H1 (cell line): Measurements from ENCODE around the gene MAN2A1. TPM values are rescaled to one million over a fixed set of nuclear protein-coding genes. Genes with fewer than 3 reads are reported as not detected.

Experiments used
- CEBPB ChIP-seq: IDR thresholded peaks from 2 replicates; pipeline ENCODE4 v1.6.1; 2012; ENCODE audit warnings: low read depth, low read length
- EZH2 ChIP-seq: fragments of 200-600 bp; sonication (generic); IDR thresholded peaks from 2 replicates; pipeline ENCODE4 v1.7.1; 2012; ENCODE audit warnings: low read depth, mild to moderate bottlenecking, moderate library complexity, low read length, inconsistent platforms; ENCODE audit not compliant: severe bottlenecking
- HDAC6 ChIP-seq: IDR thresholded peaks from one replicate; pipeline ENCODE4 v1.7.1; 2012; ENCODE audit warnings: low read depth, mild to moderate bottlenecking, inconsistent platforms, low read length, moderate library complexity
- JUN ChIP-seq: IDR thresholded peaks from 2 replicates; pipeline ENCODE4 v1.6.1; 2011; ENCODE audit warnings: low read depth, mild to moderate bottlenecking, improper control_type of control experiment, low read length
- KDM4A ChIP-seq: IDR thresholded peaks from one replicate; pipeline ENCODE4 v1.7.1; 2012; ENCODE audit warnings: low read depth, mild to moderate bottlenecking, moderate library complexity, low read length, inconsistent platforms; ENCODE audit not compliant: severe bottlenecking
- POU5F1 ChIP-seq: IDR thresholded peaks from 2 replicates; pipeline ENCODE4 v1.6.1; 2011; ENCODE audit warnings: low read depth, mild to moderate bottlenecking, low read length, moderate library complexity
- SP1 ChIP-seq: IDR thresholded peaks from 2 replicates; pipeline ENCODE4 v1.6.1; 2011; ENCODE audit warnings: low read depth, low read length
- polyA plus RNA-seq, 7 experiments: library from polyadenylated mRNA; depleted of rRNA in 3 of 7; stranded (reverse) in 5 of 7; unstranded in 2 of 7; fragments of >200 nt in 5 of 7; fragments of 200-250 nt in 2 of 7; gene quantifications; 1 replicate in 5 of 7; 2 replicates in 1 of 7; 4 replicates in 1 of 7; pipeline versions ENCODE4 v1.2.1 to v1.2.3, GENCODE V29; 2011 to 2013; ENCODE audit warnings: missing spikeins in 2 of 7, mixed read lengths in 2 of 7
- total RNA-seq: library from RNA; stranded (reverse); fragmentation: NEBNext Ultra II Directional; extraction: Animal tissue kit (Norgen Biotek cat#: 25700); gene quantifications from 2 replicates; pipeline ENCODE4 v1.2.1, GENCODE V29; 2021
- TF ChIP-seq, protein P1 (sequence below): fragments of 300-600 bp; sonication (generic); IDR thresholded peaks from 2 replicates; pipeline ENCODE4 v1.7.1; 2012; ENCODE audit warnings: low read length, moderate library complexity, mild to moderate bottlenecking, inconsistent platforms; ENCODE audit not compliant: insufficient replicate concordance
- TF ChIP-seq, protein P2 (sequence below): IDR thresholded peaks from 2 replicates; pipeline ENCODE4 v1.6.1; 2012; ENCODE audit warnings: inconsistent platforms

MAN2A1 gene
- total and polyA plus RNA-seq, 2 of the 8 experiments (the other 6 are each of a cell fraction or from before 2014, with no cell fraction given): 29.1 to 102 TPM

DNA sequence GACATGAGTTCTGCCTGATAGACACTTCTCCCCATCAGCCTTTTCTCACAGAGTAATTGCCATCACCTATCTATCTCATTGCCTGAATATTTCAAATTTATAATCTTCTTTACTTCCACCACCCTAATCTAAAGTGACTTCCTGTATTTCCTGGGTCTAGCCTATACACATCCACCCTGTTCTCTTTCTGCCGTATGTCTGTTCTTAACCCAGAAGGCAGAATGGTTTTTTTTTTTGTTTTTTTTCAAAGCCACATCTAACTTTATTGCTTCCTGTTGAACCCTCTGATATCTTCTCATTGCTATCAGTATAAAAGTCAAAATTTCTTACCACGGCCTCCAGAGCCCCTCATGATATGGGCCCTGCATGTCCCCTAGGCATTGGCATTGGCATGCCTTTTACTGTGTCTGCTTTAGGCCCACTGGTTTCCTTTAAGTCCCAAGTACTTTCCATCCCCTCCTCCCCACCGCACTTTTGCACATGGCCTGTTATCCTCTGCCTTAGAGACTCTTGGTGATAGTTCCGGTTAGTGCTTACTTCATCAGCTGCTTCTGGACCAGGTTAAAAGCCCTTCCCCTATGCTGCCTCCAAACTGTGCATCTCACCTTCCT is 159.9 kb downstream of the MAN2A1 start (continued):
- TF ChIP-seq, protein P1, sequence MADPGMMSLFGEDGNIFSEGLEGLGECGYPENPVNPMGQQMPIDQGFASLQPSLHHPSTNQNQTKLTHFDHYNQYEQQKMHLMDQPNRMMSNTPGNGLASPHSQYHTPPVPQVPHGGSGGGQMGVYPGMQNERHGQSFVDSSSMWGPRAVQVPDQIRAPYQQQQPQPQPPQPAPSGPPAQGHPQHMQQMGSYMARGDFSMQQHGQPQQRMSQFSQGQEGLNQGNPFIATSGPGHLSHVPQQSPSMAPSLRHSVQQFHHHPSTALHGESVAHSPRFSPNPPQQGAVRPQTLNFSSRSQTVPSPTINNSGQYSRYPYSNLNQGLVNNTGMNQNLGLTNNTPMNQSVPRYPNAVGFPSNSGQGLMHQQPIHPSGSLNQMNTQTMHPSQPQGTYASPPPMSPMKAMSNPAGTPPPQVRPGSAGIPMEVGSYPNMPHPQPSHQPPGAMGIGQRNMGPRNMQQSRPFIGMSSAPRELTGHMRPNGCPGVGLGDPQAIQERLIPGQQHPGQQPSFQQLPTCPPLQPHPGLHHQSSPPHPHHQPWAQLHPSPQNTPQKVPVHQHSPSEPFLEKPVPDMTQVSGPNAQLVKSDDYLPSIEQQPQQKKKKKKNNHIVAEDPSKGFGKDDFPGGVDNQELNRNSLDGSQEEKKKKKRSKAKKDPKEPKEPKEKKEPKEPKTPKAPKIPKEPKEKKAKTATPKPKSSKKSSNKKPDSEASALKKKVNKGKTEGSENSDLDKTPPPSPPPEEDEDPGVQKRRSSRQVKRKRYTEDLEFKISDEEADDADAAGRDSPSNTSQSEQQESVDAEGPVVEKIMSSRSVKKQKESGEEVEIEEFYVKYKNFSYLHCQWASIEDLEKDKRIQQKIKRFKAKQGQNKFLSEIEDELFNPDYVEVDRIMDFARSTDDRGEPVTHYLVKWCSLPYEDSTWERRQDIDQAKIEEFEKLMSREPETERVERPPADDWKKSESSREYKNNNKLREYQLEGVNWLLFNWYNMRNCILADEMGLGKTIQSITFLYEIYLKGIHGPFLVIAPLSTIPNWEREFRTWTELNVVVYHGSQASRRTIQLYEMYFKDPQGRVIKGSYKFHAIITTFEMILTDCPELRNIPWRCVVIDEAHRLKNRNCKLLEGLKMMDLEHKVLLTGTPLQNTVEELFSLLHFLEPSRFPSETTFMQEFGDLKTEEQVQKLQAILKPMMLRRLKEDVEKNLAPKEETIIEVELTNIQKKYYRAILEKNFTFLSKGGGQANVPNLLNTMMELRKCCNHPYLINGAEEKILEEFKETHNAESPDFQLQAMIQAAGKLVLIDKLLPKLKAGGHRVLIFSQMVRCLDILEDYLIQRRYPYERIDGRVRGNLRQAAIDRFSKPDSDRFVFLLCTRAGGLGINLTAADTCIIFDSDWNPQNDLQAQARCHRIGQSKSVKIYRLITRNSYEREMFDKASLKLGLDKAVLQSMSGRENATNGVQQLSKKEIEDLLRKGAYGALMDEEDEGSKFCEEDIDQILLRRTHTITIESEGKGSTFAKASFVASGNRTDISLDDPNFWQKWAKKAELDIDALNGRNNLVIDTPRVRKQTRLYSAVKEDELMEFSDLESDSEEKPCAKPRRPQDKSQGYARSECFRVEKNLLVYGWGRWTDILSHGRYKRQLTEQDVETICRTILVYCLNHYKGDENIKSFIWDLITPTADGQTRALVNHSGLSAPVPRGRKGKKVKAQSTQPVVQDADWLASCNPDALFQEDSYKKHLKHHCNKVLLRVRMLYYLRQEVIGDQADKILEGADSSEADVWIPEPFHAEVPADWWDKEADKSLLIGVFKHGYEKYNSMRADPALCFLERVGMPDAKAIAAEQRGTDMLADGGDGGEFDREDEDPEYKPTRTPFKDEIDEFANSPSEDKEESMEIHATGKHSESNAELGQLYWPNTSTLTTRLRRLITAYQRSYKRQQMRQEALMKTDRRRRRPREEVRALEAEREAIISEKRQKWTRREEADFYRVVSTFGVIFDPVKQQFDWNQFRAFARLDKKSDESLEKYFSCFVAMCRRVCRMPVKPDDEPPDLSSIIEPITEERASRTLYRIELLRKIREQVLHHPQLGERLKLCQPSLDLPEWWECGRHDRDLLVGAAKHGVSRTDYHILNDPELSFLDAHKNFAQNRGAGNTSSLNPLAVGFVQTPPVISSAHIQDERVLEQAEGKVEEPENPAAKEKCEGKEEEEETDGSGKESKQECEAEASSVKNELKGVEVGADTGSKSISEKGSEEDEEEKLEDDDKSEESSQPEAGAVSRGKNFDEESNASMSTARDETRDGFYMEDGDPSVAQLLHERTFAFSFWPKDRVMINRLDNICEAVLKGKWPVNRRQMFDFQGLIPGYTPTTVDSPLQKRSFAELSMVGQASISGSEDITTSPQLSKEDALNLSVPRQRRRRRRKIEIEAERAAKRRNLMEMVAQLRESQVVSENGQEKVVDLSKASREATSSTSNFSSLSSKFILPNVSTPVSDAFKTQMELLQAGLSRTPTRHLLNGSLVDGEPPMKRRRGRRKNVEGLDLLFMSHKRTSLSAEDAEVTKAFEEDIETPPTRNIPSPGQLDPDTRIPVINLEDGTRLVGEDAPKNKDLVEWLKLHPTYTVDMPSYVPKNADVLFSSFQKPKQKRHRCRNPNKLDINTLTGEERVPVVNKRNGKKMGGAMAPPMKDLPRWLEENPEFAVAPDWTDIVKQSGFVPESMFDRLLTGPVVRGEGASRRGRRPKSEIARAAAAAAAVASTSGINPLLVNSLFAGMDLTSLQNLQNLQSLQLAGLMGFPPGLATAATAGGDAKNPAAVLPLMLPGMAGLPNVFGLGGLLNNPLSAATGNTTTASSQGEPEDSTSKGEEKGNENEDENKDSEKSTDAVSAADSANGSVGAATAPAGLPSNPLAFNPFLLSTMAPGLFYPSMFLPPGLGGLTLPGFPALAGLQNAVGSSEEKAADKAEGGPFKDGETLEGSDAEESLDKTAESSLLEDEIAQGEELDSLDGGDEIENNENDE: no peak
- TF ChIP-seq HDAC6: no peak
- TF ChIP-seq CEBPB: no peak
- no peak for TF ChIP-seq POU5F1
- TF ChIP-seq JUN: no peak
- no peak for TF ChIP-seq EZH2
- no peak for TF ChIP-seq SP1
- TF ChIP-seq, protein P2, sequence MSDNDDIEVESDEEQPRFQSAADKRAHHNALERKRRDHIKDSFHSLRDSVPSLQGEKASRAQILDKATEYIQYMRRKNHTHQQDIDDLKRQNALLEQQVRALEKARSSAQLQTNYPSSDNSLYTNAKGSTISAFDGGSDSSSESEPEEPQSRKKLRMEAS: no peak
- no peak for TF ChIP-seq KDM4A
